HG02623 (cell line): ENCODE measurements around the gene PPP2R2C.

Experiments
- ATAC-seq: cut with Tn5 transposase; IDR thresholded peaks from one replicate; pipeline ENCODE4 v1.9.1; 2021; ENCODE audit warnings: moderate library complexity; ENCODE audit not compliant: unreplicated experiment

The PPP2R2C gene

GRCh38 chr4:6332042-6332668 lies 140.3 kb downstream of the PPP2R2C start:
- no peak for ATAC-seq

- no peak for ATAC-seq
Observed at GRCh38 chr4:6331468-6331867, 140.9 kb downstream of the PPP2R2C start.

GRCh38 chr4:6331018-6331417 lies 141.4 kb downstream of the PPP2R2C start:
- ATAC-seq = no peak

- ATAC-seq = no peak
Observed at GRCh38 chr4:6330384-6330767, 142.0 kb downstream of the PPP2R2C start.

- no peak for ATAC-seq
Observed at GRCh38 chr4:6329478-6330383, 142.7 kb downstream of the PPP2R2C start.

GRCh38 chr4:6328526-6328925 lies 143.9 kb downstream of the PPP2R2C start:
- ATAC-seq = no peak

- ATAC-seq = peak; percentile 68
Observed at GRCh38 chr4:6327220-6327917, 145.0 kb downstream of the PPP2R2C start.

GRCh38 chr4:6326312-6327060 lies 145.9 kb downstream of the PPP2R2C start:
- no peak for ATAC-seq

GRCh38 chr4:6325788-6326290 lies 146.6 kb downstream of the PPP2R2C start:
- no peak for ATAC-seq

- ATAC-seq = no peak
Observed at GRCh38 chr4:6324999-6325787, 147.2 kb downstream of the PPP2R2C start.

- ATAC-seq = no peak
Observed at GRCh38 chr4:6324461-6324998, 147.9 kb downstream of the PPP2R2C start.

GRCh38 chr4:6322761-6323566 lies 149.4 kb downstream of the PPP2R2C start:
- ATAC-seq = no peak

GRCh38 chr4:6322067-6322760 lies 150.2 kb downstream of the PPP2R2C start:
- ATAC-seq = no peak

- no peak for ATAC-seq
Observed at GRCh38 chr4:6321361-6321760, 151.1 kb downstream of the PPP2R2C start.

- no peak for ATAC-seq
Observed at GRCh38 chr4:6320663-6321062, 151.8 kb downstream of the PPP2R2C start.

GRCh38 chr4:6319530-6320150 lies 152.8 kb downstream of the PPP2R2C start:
- no peak for ATAC-seq

- ATAC-seq = no peak
Observed at GRCh38 chr4:6318206-6318605, 154.2 kb downstream of the PPP2R2C start.

GRCh38 chr4:6316461-6317003 lies 155.9 kb downstream of the PPP2R2C start:
- no peak for ATAC-seq
